NK-92 treated with Interleukin-12 subunit alpha and Interleukin-12 subunit beta, amount 100 ng/mL, for 24 hours (cell line): ENCODE measurements around the gene UTS2R.

Experiments used
- DNase-seq: peaks from one replicate; lab custom pipeline; 2025; lab: John Stamatoyannopoulos, UW

Gene UTS2R

GRCh38 chr17:82371333-82372248, at the start of gene UTS2R:
TSS of gene UTS2R (plus strand) at chr17:82371765. CDS start at chr17:82374325, 2,560 bp downstream.
- DNase-seq, result no peak

- no peak for DNase-seq
These were observed 49.6 kb upstream of the UTS2R start for GRCh38 chr17:82321947-82322466.

GRCh38 chr17:82322526-82323453, 48.8 kb upstream of the UTS2R start:
- DNase-seq, result no peak

DNA sequence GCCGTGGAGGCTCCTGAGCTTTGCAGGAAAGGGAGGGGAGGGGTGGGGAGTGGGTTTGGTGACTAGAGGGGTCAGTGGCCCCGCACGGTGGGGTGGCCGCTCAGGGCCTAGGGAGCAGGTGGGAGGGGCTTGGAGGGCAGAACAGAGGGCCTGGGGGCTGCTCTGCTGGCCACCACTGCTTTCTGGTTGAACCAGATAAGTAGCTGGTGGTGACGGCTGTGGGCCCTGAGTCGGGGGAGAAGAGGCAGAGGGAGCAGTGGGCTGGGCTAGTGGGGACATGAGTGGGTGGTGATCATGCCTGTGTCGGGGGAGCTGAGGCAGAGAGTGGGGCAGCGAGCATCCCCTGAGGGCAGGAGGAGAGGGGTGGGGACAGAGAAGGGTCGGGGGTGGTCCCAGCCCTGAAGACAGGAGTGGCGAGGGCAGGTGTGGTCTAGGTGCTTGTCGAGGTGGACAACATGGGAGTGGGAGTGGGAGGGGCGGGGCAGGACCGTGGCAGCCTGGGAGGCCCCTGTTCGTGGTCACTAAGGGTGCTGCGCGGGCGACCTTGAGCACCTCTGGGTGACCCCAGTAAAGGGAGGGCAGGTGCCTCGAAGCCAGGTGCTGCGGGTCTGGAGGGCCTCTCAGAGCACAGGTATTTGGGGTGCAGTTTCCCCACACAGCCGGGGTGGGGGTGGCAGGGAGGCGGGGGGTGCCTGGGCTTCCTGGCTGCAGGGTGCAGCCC, 47.9 kb upstream of the UTS2R start:
- no peak for DNase-seq

- no peak for DNase-seq
These were observed 46.8 kb upstream of the UTS2R start for GRCh38 chr17:82324566-82325285.

GRCh38 chr17:82325286-82326180, 46.0 kb upstream of the UTS2R start:
- DNase-seq, result no peak

DNA sequence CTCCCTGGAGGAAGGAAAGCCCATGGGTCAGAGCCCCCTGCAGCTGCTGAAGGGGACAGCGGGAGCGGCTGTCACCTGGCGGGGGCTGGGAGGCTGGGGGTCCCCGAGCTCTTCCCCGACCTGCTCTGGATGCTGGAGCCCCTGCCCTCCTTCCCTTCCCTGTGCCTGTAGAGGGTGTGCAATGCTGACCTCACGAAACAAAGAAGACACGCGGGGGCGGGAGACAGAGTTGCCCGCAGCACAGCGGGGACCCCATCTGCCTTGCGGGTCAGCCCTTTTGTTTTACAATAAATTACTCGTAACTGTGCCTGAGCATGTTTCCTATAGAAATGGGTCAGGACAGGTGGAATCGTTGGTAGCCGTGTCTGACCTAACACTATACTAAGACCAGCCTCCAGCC, 44.3 kb upstream of the UTS2R start:
- no peak for DNase-seq

DNA sequence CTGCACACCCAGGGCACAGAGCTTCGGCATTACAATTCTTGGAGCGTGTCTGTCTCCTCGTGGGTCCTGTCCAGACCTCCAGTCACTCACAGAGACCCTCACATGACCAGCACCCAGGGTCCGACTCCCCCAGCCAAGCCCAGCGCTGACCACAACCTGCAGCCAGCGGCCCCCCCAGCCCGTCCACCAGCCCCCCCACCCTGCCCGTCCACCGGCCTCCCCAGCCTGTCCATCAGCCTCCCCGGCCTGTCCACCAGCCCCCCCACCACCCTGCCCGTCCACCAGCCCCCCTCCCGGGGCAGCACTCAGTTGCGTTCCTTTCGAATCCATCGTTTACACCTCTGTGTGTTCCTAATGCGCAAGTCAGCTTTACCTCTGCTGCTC, 43.8 kb upstream of the UTS2R start:
- no peak for DNase-seq

GRCh38 chr17:82328141-82328993, 43.2 kb upstream of the UTS2R start:
- DNase-seq, result no peak

DNA sequence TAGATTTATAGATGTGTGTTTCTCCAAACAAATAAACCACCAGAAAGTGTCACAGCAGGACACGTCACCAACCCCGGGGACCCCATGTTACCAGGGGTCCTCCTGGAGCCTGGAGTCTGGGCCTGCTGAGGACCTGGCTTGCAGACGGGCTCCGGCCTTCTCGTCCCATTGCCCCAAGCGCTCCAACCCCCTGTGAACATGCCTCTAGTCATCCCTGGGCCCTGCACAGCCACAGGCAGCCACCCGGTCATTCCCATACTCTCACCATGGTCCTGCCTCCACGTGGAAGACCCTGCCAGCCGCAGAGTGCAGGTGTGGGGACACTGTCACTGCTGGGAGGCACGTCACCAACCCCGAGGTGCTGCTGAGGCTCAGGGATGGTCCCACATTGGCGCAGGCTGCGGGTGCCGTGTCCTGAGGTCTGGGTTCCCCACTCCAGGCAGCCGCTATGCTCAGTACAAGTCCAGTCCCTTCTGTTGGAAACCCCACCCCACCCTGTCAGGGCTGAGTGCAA, 42.5 kb upstream of the UTS2R start:
- DNase-seq, result no peak

DNA sequence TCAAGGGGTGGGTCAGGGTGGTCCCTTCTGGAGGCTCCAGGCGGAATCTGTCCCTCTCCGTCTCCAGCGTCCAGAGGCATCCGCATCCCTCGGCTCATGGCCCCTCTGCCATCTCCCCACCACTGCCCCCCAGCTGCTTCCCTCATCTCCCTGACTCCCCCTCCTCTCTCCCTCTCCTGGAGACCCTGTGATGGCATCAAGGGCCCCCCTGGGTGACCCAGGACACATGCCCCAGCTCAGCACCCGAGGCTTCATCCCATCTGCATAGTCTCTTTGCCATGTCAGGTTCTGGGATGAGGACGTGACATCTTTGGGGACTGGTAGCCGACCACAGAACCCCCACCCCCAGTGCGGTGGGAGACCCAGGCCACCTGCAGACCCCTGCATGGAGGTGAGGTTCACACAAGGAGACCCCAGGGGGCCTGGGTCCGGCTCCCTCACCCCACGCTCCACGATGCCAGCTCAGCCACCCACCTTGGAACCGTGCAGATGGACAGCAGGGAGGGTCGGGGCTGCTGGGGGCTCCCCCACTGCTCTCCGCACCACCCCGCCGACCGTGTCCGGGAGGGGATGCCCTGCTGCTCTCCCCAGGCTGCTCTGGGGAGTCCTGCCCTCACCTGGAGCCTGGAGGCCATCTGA, 41.8 kb upstream of the UTS2R start:
- no peak for DNase-seq

DNA sequence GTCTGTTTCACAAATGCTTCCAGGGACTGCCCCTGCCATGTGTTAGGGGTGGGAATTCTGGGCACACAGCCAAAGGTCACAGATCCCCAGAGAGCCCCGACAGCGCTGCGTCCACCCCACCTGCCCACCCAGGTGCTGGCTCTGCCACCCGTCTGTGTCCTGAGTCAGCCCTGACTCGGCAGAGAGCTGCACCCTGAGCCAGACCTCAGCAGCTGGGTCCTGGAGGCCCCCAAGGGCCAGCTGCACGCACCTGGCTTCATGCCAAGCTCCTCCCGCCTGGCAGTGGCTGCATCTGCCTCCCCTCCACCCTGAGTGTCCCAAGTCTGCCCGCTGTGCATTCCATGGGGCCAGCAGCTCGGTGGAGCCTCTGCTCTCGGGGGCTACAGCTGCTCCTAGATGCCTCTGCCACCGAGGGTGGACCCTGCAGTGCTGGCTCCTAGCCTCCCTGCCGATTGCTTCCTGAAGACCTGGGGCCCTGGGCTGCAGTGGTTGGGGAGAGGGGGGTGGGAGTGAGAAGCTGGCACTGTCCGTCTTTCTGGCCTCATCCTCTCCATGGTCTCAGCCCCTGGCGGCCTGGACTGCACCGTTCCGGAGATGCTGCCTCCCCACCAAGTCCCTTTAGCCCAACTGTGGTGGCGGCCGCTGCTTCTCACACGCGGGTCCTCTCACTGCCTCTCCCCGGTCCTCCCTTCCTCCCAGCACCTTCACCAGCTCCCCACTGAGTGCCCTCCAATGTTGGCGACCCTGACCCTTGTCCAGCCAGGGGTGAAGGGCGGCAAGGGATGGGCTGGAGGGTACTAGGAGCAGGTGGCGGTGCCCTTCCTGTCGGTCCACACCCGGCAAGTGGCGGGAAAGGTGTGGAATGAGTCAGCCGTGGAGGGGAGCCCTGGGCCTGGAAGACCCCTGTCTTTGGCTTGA, 41.0 kb upstream of the UTS2R start:
- DNase-seq, result no peak

DNA sequence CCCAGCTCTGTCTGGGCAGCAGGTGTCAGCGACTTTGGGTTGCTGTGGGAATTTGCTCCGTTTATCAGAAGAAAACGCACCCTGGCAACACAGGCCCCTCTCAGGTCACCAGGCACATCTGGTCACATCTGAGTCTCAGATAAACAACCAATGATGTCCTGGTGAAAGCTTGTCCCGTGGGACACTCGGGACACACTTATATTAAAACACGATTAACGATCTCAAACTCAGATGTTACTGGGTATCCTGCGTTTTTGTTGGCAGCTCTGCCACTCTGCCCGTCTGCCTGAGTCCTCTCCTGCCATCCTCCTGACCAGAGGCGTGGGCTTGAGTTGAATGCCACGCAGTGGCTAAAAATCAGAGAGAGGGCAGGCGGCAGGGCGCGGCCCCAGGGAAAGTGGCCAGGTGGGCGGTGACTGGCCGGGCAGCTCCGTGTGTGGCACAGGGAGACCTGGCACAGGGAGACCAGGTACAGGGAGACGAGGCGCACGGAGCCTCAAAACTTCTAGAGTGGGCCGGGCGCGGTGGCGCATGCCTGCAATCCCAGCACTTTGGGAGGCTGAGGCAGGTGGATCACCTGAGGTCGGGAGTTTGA, 40.1 kb upstream of the UTS2R start:
- no peak for DNase-seq

DNA sequence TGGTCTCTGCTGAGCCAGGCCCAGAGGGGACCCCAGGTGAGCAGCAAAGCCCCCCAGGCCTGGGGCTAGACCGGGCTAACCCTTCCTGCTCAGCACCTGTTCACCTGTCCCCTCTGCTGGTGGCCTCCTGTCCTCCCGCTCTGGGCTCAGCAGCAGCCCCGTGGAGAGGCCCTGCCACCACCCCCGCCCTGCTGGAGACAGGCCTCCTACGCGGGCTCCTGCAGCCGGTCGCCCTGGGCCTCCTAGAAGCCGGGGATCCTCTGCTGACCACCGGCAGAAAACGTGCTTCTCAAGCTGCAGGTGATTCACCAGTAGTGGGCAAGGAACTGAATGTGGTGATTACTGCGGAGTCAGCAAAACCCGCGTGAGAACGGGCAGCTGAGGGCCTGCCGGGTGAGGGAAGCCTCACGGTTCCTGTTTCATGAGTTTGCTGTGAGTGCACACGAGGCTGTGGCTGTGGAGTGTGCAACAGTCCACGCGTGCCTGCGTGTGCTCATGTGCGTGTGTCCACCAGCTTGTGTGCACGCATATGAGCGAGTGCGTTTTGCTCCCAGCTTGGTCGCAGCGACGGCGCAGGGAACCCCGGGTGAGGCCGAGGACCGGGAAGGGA, 38.8 kb upstream of the UTS2R start:
- no peak for DNase-seq

GRCh38 chr17:82333279-82334171, 38.0 kb upstream of the UTS2R start, which contains the start of gene SECTM1:
TSS of gene SECTM1 (minus strand) at chr17:82333766. CDS start at chr17:82327240, 6,526 bp downstream.
- no peak for DNase-seq
